Neural cell (in vitro differentiated cells): ENCODE measurements around the gene DPP9. TPM values are rescaled to one million over a fixed set of nuclear protein-coding genes. Genes with fewer than 3 reads are reported as not detected.
"Not testable (repeated sequence)": the region's sequence is repeated elsewhere in the genome, so short reads cannot be mapped to it uniquely, and the experiment has no call there.

Experiments
- H2AFZ ChIP-seq: fragments of 200-600, 300-800 bp; sonication (generic), shearing (Covaris generic); 2 replicates; pipeline ENCODE4 v1.6.0; 2014; ENCODE audit warnings: low read depth, mild to moderate bottlenecking, antibody characterized with exemption, low read length, moderate library complexity
- H3F3A ChIP-seq: fragments of 200-600 bp; shearing (Covaris generic); 2 replicates; pipeline ENCODE4 v1.6.1; 2016; ENCODE audit warnings: mild to moderate bottlenecking, moderate library complexity, mixed read lengths, antibody characterized with exemption, low read length; ENCODE audit not compliant: insufficient read depth, poor library complexity, severe bottlenecking
- H3K27ac ChIP-seq: fragments of 200-600, 300-800 bp; sonication (generic), shearing (Covaris generic); 2 replicates; pipeline ENCODE4 v1.5.1; 2014; ENCODE audit warnings: mild to moderate bottlenecking, low read length, moderate library complexity
- H3K27me3 ChIP-seq: fragments of 300-800, 200-600 bp; sonication (generic), shearing (Covaris generic); 2 replicates; pipeline ENCODE4 v1.6.0; 2014; ENCODE audit warnings: mild to moderate bottlenecking, low read depth, low read length, moderate library complexity; ENCODE audit not compliant: insufficient read depth
- H3K36me3 ChIP-seq: fragments of 300-800, 200-600 bp; sonication (generic), shearing (Covaris generic); 2 replicates; pipeline ENCODE4 v1.5.1; 2014; ENCODE audit warnings: mild to moderate bottlenecking, antibody characterized with exemption, low read length, moderate library complexity; ENCODE audit not compliant: insufficient read depth
- H3K4me2 ChIP-seq: fragments of 300-800, 200-600 bp; sonication (generic), shearing (Covaris generic); 2 replicates; pipeline ENCODE4 v1.6.0; 2014; ENCODE audit warnings: mild to moderate bottlenecking, low read length
- H3K4me3 ChIP-seq: fragments of 300-800, 200-600 bp; sonication (generic), shearing (Covaris generic); 2 replicates; pipeline ENCODE4 v1.5.1; 2014; ENCODE audit warnings: mild to moderate bottlenecking, low read length, moderate library complexity
- H3K79me2 ChIP-seq: fragments of 200-600 bp; shearing (Covaris generic); replicated peaks from 2 replicates; pipeline ENCODE4 v1.6.0; 2014; ENCODE audit warnings: mild to moderate bottlenecking, low read length, moderate library complexity; ENCODE audit not compliant: insufficient read depth
- H3K9ac ChIP-seq: fragments of 300-800, 200-600 bp; sonication (generic), shearing (Covaris generic); 2 replicates; pipeline ENCODE4 v1.6.1; 2016; ENCODE audit warnings: mild to moderate bottlenecking, low read length, mixed read lengths
- H3K9me2 ChIP-seq: fragments of 200-600 bp; shearing (Covaris generic); 2 replicates; pipeline ENCODE4 v1.6.1; 2016; ENCODE audit warnings: mild to moderate bottlenecking, low read length, mixed read lengths; ENCODE audit not compliant: insufficient read depth
- H3K9me3 ChIP-seq: fragments of 200-600, 300-800 bp; sonication (generic), shearing (Covaris generic); 2 replicates; pipeline ENCODE4 v1.6.1; 2016; ENCODE audit warnings: mild to moderate bottlenecking, mixed run types, low read length, moderate library complexity, mixed read lengths
- H4K20me1 ChIP-seq: fragments of 200-600 bp; shearing (Covaris generic); 2 replicates; pipeline ENCODE4 v1.6.1; 2016; ENCODE audit warnings: mild to moderate bottlenecking, mixed run types; ENCODE audit not compliant: insufficient read depth
- CTCF ChIP-seq: fragments of 450-650 bp; IDR thresholded peaks from 2 replicates; pipeline ENCODE4 v1.5.1; 2014; ENCODE audit warnings: antibody characterized with exemption, mild to moderate bottlenecking, moderate library complexity; ENCODE audit not compliant: poor library complexity, severe bottlenecking
- EP300 ChIP-seq: fragments of 450-650 bp; conservative IDR thresholded peaks from 2 replicates; pipeline ENCODE4 v1.6.1; 2014; ENCODE audit warnings: antibody characterized with exemption, mild to moderate bottlenecking, moderate library complexity; ENCODE audit not compliant: poor library complexity, severe bottlenecking
- EZH2 ChIP-seq: fragments of 200-600, 300-800 bp; shearing (Covaris generic), sonication (generic); IDR thresholded peaks from 2 replicates; pipeline ENCODE4 v1.6.1; 2014; ENCODE audit warnings: antibody characterized with exemption, low read length, borderline replicate concordance, mild to moderate bottlenecking; ENCODE audit not compliant: insufficient read depth, poor library complexity, severe bottlenecking
- MXI1 ChIP-seq: fragments of 450-650 bp; conservative IDR thresholded peaks from 2 replicates; pipeline ENCODE4 v1.6.1; 2014; ENCODE audit warnings: antibody characterized with exemption, mild to moderate bottlenecking; ENCODE audit not compliant: poor library complexity, severe bottlenecking
- RAD21 ChIP-seq: fragments of 450-650 bp; conservative IDR thresholded peaks from 2 replicates; pipeline ENCODE4 v1.6.1; 2014; ENCODE audit warnings: antibody characterized with exemption, mild to moderate bottlenecking, moderate library complexity
- REST ChIP-seq: IDR thresholded peaks from 2 replicates; pipeline ENCODE4 v1.6.1; 2012; ENCODE audit warnings: borderline replicate concordance
- SMC3 ChIP-seq: fragments of 450-650 bp; conservative IDR thresholded peaks from 2 replicates; pipeline ENCODE4 v1.6.1; 2014; ENCODE audit warnings: antibody characterized with exemption, mild to moderate bottlenecking, moderate library complexity; ENCODE audit not compliant: poor library complexity
- TAF1 ChIP-seq: IDR thresholded peaks from 2 replicates; pipeline ENCODE4 v1.6.1; 2012; ENCODE audit warnings: low read depth
- polyA plus RNA-seq: library from polyadenylated mRNA; depleted of rRNA; stranded (reverse); fragments of >200 nt; gene quantifications from 2 replicates; pipeline ENCODE4 v1.2.3, GENCODE V29; 2014

The DPP9 gene
- polyA plus RNA-seq, 1 donor from 2014 or later: 11.7 TPM

DNA sequence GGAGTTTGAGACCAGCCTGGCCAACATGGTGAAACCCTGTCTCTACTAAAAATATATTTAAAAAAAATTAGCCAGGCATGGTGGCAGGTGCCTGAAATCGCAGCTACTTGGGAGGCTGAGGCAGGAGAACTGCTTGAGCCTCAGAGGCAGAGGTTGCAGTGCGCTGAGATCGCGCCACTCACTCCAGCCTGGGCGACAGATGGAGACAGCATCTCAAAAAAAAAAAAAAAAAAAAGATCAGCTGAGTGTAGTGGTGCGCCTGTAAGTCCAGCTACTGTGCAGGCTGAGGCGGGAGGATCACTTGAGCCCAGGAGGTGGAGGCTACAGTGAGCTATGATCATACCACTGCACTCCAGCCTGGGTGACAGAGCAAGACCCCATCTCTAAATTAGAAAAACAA is 43.6 kb downstream of the DPP9 start:
- H3K79me2 ChIP-seq, H4K20me1 ChIP-seq, H3K4me2 ChIP-seq, H3F3A ChIP-seq, H3K27me3 ChIP-seq, H3K9ac ChIP-seq, H3K36me3 ChIP-seq, H3K9me3 ChIP-seq, H3K27ac ChIP-seq, H2AFZ ChIP-seq, H3K4me3 ChIP-seq, H3K9me2 ChIP-seq: not testable (repeated sequence)

DNA sequence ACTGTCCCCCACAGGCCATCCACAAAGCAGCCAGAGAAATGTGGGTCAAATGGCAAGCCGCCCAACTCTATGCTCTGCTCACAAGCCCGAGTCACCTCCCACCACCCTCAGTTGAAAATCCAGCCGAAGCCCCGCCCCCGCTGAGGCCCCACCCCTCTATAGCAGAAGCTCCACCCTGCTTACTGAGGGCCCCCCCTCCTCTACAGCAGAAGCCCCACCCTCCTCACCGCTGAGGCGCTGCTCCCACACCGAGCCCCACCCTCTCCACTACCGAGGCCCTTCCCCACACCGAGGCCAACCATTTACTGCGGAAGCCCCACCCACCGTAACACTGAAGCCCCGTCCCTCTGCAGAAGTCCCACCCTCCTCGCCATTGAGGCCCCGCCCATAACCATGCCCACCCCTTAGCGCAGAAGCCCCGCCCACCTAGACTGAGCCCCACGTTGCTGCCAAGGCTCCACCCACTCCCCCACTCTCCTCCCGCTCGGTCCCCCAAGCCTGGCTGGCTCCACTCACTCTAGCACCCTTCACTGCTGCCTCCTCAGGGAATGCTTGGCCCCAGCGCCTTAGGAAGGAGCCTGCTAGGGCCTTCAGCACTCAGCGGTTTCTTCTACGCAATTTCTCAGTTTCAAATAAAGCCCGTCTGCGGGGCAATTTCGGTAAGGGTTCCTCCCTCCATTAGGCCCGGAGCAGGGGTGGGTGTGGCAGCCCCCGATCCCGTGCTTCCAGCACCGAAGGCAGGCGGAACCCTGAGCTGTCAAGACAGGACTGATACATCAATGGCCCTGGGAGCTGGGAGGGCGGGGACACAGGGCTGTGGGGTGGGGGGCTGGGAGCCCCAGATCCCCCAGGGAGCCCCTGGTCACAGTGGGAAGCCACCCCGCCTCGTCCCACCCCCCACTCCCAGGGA is 44.5 kb downstream of the DPP9 start:
- Histone ChIP-seq H3K27me3 (no peaks in the 10 kb centered on the region), H3K9ac (no peak overlapping the region), H3K27ac (no peak overlapping the region), H3F3A (no peaks in the 10 kb centered on the region), H2AFZ (no peak overlapping the region), H3K9me2 (no peaks in the 10 kb centered on the region), H3K36me3 (no peaks in the 10 kb centered on the region), H3K4me2 (no peak overlapping the region), H3K9me3 (no peaks in the 10 kb centered on the region), H3K79me2 (no peaks in the 10 kb centered on the region), H3K4me3 (no peak overlapping the region), H4K20me1 (no peaks in the 10 kb centered on the region)
- TF ChIP-seq SMC3 (no peak), EZH2 (no peak), CTCF (no peak), RAD21 (no peak), EP300 (no peak), REST (no peak), MXI1 (no peak), TAF1 (no peak)
